ENCODE results near the gene MAGEF1.

The MAGEF1 gene

DNA sequence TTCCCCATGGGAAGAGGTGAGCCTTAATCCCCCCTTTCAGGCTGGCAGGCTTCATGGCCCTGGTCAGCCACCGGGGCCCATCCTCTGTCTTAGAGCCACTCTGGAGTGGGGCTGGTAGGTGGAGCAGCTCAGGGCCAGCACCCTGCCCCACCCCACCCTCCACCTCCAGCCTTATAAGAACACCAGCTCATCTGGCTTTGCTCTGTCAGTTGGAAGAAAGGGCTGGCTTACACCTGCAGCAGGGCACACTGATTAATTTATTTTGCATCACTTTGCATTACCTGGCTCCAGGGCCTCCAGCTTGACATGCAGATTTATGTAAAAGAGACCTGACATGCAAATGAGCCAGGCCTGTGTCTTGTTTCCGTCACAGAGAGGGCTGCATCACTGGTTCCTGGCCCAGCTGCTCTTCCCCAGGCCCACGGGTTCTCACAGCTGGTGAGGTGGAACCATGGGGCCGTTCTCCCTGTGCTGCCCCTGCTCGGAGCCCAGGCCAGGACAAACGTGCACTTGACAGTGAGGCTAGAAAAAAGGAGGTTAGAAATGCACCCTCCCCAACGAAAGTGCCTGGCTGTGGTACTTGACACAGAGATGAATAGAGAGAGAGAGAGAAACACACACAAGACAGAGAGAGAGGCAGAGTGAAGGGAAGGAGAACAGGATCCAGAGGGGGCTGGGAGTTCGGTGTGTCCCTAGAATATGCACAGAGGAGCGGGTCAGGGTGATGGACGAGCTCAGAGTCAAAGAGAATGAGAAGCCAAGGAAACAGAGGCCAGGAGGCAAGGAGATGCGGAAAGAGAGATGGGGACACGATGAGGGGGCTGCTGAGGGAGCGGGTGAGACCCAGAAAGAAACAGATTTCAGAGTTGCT is 44.5 kb upstream of the MAGEF1 start:
- TF ChIP-seq, protein P1, sequence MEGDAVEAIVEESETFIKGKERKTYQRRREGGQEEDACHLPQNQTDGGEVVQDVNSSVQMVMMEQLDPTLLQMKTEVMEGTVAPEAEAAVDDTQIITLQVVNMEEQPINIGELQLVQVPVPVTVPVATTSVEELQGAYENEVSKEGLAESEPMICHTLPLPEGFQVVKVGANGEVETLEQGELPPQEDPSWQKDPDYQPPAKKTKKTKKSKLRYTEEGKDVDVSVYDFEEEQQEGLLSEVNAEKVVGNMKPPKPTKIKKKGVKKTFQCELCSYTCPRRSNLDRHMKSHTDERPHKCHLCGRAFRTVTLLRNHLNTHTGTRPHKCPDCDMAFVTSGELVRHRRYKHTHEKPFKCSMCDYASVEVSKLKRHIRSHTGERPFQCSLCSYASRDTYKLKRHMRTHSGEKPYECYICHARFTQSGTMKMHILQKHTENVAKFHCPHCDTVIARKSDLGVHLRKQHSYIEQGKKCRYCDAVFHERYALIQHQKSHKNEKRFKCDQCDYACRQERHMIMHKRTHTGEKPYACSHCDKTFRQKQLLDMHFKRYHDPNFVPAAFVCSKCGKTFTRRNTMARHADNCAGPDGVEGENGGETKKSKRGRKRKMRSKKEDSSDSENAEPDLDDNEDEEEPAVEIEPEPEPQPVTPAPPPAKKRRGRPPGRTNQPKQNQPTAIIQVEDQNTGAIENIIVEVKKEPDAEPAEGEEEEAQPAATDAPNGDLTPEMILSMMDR (IDR thresholded peaks at IDR 0.05; ENCODE audit: low read depth, low read length, missing control alignments), result no peak
- H3K4me3 ChIP-seq (ENCODE audit: low read depth, low read length), result no peak overlapping the region
- DNase-seq (ENCODE audit: low read depth), result no peak

DNA sequence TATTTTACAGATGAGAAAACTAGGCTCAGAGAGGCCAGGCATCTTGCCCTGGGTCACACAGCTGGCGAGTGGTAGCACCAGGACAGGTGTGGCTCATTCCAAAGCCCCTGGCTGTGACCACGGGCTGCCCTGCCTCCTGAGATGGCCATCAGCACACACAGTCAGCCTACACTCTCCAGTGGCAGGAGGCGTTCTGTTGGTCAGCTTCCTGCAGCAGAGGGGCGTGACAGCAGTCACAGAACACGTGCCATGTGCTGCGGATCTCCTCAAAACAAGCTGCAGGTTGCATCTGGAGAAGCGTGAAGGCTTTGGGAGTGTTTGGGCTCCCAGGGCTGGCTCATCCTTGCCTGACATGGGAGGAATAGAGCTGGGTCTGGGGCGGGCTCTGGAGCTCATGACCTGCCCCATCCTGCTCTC is 43.5 kb upstream of the MAGEF1 start:
- H3K4me3 ChIP-seq (ENCODE audit: low read depth, low read length), result no peak overlapping the region
- TF ChIP-seq, protein P1 (IDR thresholded peaks at IDR 0.05; ENCODE audit: low read depth, low read length, missing control alignments), result no peak
- DNase-seq (ENCODE audit: low read depth), result no peak

GRCh38 chr3:184752361-184752760 is 40.5 kb upstream of the MAGEF1 start:
- H3K4me3 ChIP-seq (ENCODE audit: low read depth, low read length), result no peak overlapping the region
- DNase-seq (ENCODE audit: low read depth), result no peak
- TF ChIP-seq, protein P1 (IDR thresholded peaks at IDR 0.05; ENCODE audit: low read depth, low read length, missing control alignments), result no peak

DNA sequence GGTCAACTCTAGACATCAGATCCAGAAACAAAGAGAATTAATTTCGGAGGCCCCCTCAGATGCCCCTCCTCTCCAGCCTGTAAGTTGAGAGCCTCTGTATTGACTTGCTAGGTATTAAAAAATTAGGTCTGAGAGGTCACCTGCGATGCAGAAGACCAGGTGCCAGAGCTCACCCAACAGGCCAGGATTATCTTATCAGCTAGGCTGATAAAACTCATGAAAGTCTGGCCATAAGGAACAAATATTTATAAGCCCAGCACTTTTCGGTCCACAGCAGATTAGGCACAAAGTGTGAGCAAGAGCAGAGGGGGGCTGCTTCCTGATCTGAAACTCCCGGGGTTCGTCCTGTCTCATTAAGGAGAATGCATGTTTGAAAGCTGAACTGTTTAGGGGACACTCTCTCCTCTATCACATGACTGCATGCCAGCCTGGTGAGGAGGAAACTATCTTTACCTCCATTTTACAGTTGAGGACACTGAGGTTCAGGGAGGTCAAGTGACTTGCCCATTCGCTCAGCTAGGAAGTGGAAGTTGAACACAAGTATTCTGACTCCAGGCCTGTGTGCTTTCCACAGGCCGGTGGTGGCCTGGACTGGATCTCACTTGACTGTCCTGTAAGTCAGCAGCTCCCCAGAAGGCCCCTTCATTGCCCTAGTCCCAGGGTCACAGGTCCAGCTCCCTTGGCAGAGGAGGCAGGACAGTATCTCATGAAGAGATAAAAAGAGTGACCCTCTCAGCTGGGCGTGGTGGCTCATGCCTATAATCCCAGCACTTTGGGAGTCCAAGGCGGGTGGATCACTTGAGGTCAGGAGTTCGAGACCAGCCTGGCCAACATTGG is 39.6 kb upstream of the MAGEF1 start:
- no peak for DNase-seq (ENCODE audit: low read depth)
- H3K4me3 ChIP-seq (ENCODE audit: low read depth, low read length), result no peak overlapping the region
- TF ChIP-seq, protein P1 (IDR thresholded peaks at IDR 0.05; ENCODE audit: low read depth, low read length, missing control alignments), result no peak

GRCh38 chr3:184750349-184751083 is 38.7 kb upstream of the MAGEF1 start:
- no peak overlapping the region for H3K4me3 ChIP-seq (ENCODE audit: low read depth, low read length)
- DNase-seq (ENCODE audit: low read depth), result no peak
- TF ChIP-seq, protein P1 (IDR thresholded peaks at IDR 0.05; ENCODE audit: low read depth, low read length, missing control alignments), result no peak

GRCh38 chr3:184749168-184749744 is 37.4 kb upstream of the MAGEF1 start:
- TF ChIP-seq, protein P1 (IDR thresholded peaks at IDR 0.05; ENCODE audit: low read depth, low read length, missing control alignments), result no peak
- no peak for DNase-seq (ENCODE audit: low read depth)
- no peak overlapping the region for H3K4me3 ChIP-seq (ENCODE audit: low read depth, low read length)

All from GM12864 (cell line).